Endothelial cell of umbilical vein (primary cell): ENCODE data around the gene CRYAB. TPM values are rescaled to one million over a fixed set of nuclear protein-coding genes. Genes with fewer than 3 reads are reported as not detected.

Source experiments
- BruUV-seq: library from RNA; stranded (reverse); fragments of 400-500 nt; replicated peaks from 2 replicates; lab custom pipeline; 2021; lab: Mats Ljungman, UMichigan
- CTCF ChIA-PET: fragments of 300-600, 350-600 bp; sonication (Branson Sonifier 250); formaldehyde crosslinking; loops from one replicate; lab custom pipeline; 2021; ENCODE audit warnings: antibody characterized with exemption, inconsistent platforms; lab: Charles Lee
- POLR2A ChIA-PET: fragments of 300-600, 350-600 bp; sonication (Branson Sonifier 250); formaldehyde crosslinking; loops from one replicate; lab custom pipeline; 2021; ENCODE audit warnings: antibody characterized with exemption, inconsistent platforms; lab: Charles Lee
- DNase-seq: peaks from one replicate; pipeline ENCODE4 v3.0.0-alpha.2; 2011; ENCODE audit warnings: low read depth, low spot score
- FAIRE-seq: peaks from 2 replicates; lab custom pipeline; 2011; peaks lifted over from hg19 to GRCh38; lab: Jason Lieb, UNC
- H2AFZ ChIP-seq: 2 replicates; pipeline ENCODE4 v1.6.0; 2012; ENCODE audit warnings: low read depth, low read length, control low read depth, inconsistent platforms
- H3K27ac ChIP-seq: 2 replicates; pipeline ENCODE4 v1.5.1; 2011; ENCODE audit warnings: low read depth, mild to moderate bottlenecking, control low read depth, low read length, moderate library complexity; ENCODE audit not compliant: insufficient read depth
- H3K27me3 ChIP-seq, 2 experiments: 2 replicates each; pipeline versions ENCODE4 v1.6.0 to v1.6.1; 2011; ENCODE audit warnings: low read length in 2 of 2, mixed read lengths in 1 of 2; ENCODE audit not compliant: control insufficient read depth in 2 of 2, insufficient read depth in 2 of 2
- H3K36me3 ChIP-seq, 2 experiments: 2 replicates in 1 of 2; 3 replicates in 1 of 2; pipeline ENCODE4 v1.5.1; 2011; ENCODE audit warnings: low read length in 2 of 2, mild to moderate bottlenecking in 1 of 2, moderate library complexity in 1 of 2; ENCODE audit not compliant: control insufficient read depth in 2 of 2, insufficient read depth in 2 of 2; ENCODE audit errors: extremely low read depth in 1 of 2
- H3K4me1 ChIP-seq: 3 replicates; pipeline ENCODE4 v1.5.1; 2011; ENCODE audit warnings: mild to moderate bottlenecking, low read length; ENCODE audit not compliant: control insufficient read depth, insufficient read depth; ENCODE audit errors: extremely low read depth
- H3K4me2 ChIP-seq: 2 replicates; pipeline ENCODE4 v1.6.1; 2011; ENCODE audit warnings: low read length, control low read depth, mixed read lengths; ENCODE audit not compliant: insufficient read depth
- H3K4me3 ChIP-seq, 3 experiments: fragments of 200-600 bp in 1 of 3; sonication (generic), shearing (Covaris generic) in 1 of 3; replicated peaks in 1 of 3; 2 replicates each; pipeline ENCODE4 v1.5.1; 2011 to 2016; ENCODE audit warnings: control low read depth in 3 of 3, low read length in 3 of 3, mild to moderate bottlenecking in 2 of 3, inconsistent platforms in 1 of 3, low read depth in 1 of 3, moderate library complexity in 1 of 3; ENCODE audit not compliant: insufficient read depth in 1 of 3
- H3K79me2 ChIP-seq: 2 replicates; pipeline ENCODE4 v1.6.0; 2012; ENCODE audit warnings: low read length, inconsistent platforms; ENCODE audit not compliant: control insufficient read depth, insufficient read depth
- H3K9ac ChIP-seq: replicated peaks from 2 replicates; pipeline ENCODE3; 2011; ENCODE audit warnings: low read length, control low read depth; ENCODE audit not compliant: insufficient read depth; ENCODE audit errors: extremely low read depth
- H3K9me1 ChIP-seq: replicated peaks from 3 replicates; pipeline ENCODE4 v1.6.0; 2011; ENCODE audit warnings: mild to moderate bottlenecking, low read length; ENCODE audit not compliant: control insufficient read depth, insufficient read depth; ENCODE audit errors: extremely low read depth
- H3K9me3 ChIP-seq: replicated peaks from 2 replicates; pipeline ENCODE4 v1.5.1; 2012; ENCODE audit warnings: low read length, inconsistent platforms; ENCODE audit not compliant: control insufficient read depth, insufficient read depth
- H4K20me1 ChIP-seq: replicated peaks from 2 replicates; pipeline ENCODE3; 2011; ENCODE audit warnings: mild to moderate bottlenecking, low read length; ENCODE audit not compliant: control insufficient read depth, insufficient read depth; ENCODE audit errors: extremely low read depth
- EZH2 ChIP-seq: IDR thresholded peaks from 2 replicates; pipeline ENCODE4 v1.6.1; 2012; ENCODE audit warnings: borderline replicate concordance, low read depth, mild to moderate bottlenecking, moderate library complexity, low read length, inconsistent platforms; ENCODE audit not compliant: severe bottlenecking
- FOS ChIP-seq: IDR thresholded peaks from 2 replicates; pipeline ENCODE4 v1.6.1; 2011; ENCODE audit warnings: mild to moderate bottlenecking, low read length, moderate library complexity, borderline replicate concordance; ENCODE audit not compliant: insufficient read depth
- GATA2 ChIP-seq: IDR thresholded peaks from 2 replicates; pipeline ENCODE4 v1.7.0; 2011; ENCODE audit warnings: low read depth, mild to moderate bottlenecking, moderate library complexity, mixed read lengths, low read length; ENCODE audit not compliant: insufficient read length, insufficient read depth
- JUN ChIP-seq: IDR thresholded peaks from 2 replicates; pipeline ENCODE4 v1.6.1; 2011; ENCODE audit warnings: borderline replicate concordance, low read depth; ENCODE audit not compliant: insufficient read length, insufficient read depth
- MYC ChIP-seq: IDR thresholded peaks from one replicate; pipeline ENCODE4 v1.6.1; 2011; ENCODE audit warnings: mild to moderate bottlenecking, low read depth, low read length
- POLR2A ChIP-seq: IDR thresholded peaks from 2 replicates; pipeline ENCODE4 v1.6.1; 2012; ENCODE audit warnings: low read depth, mild to moderate bottlenecking, control low read depth, low read length
- POLR2AphosphoS5 ChIP-seq: IDR thresholded peaks from 2 replicates; pipeline ENCODE4 v1.6.1; 2012; ENCODE audit warnings: low read depth, mild to moderate bottlenecking, control low read depth, low read length, moderate library complexity; ENCODE audit not compliant: insufficient read depth
- dilution Hi-C: fragments of 300-500 bp; cut with MboI; formaldehyde crosslinking; loops from one replicate; pipeline ENCODE4 v1.15.0; 2019; ENCODE audit warnings: low sequenced_read_pairs; ENCODE audit not compliant: extremely low pct_ligation_motif_present
- intact Hi-C: fragments of 100-400 bp; cut with micrococcal nuclease; formaldehyde crosslinking; loops from one replicate; pipeline ENCODE4 v1.10.0; 2022
- polyA plus RNA-seq, 4 experiments: library from polyadenylated mRNA; depleted of rRNA in 3 of 4; stranded (reverse) in 3 of 4; unstranded in 1 of 4; fragments of >200 nt; gene quantifications; 2 replicates each; pipeline versions ENCODE4 v1.2.1 to v1.2.3, GENCODE V29; 2011 to 2012; ENCODE audit warnings: missing spikeins in 1 of 4
- total RNA-seq: library from RNA; stranded (reverse); gene quantifications from 2 replicates; pipeline ENCODE4 v1.2.3, GENCODE V29; 2021
- TF ChIP-seq, protein P1 (sequence below), 2 donors: IDR thresholded peaks; 1 replicate in 1 of 2; 2 replicates in 1 of 2; pipeline ENCODE4 v1.5.1; 2011; ENCODE audit warnings: low read length in 2 of 2, mild to moderate bottlenecking in 2 of 2, moderate library complexity in 2 of 2, control low read depth in 1 of 2, inconsistent platforms in 1 of 2, low read depth in 1 of 2; ENCODE audit not compliant: insufficient read depth in 1 of 2; ENCODE audit errors: extremely low read depth in 1 of 2
- TF ChIP-seq, protein P2 (sequence below): IDR thresholded peaks from 2 replicates; pipeline ENCODE4 v1.6.1; 2011; ENCODE audit not compliant: insufficient read depth, insufficient read length

CRYAB gene
- total and polyA plus RNA-seq, 2 donors (not counting 3 experiments of a cell fraction or from before 2014, with no cell fraction given): 0.48 TPM; not detected in 1

DNA sequence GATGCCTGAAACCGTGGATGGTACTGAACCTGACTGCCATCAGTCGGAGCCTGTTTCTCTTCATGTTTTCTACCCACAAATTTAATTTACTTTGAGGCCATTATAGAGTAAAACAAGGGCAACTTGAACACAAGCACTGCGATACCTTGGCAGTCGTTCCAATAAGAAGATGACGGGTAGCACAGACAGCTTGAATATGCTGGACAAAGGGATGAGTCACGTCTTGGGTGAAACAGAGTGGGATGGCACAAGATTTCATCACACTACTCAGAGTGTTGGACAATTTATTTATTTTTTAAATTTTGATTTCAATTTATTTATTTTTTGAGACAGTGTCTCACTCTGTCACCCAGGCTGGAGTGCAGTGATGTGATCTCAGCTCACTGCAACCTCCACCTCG is 31.3 kb upstream of the CRYAB start:
- TF ChIP-seq JUN (no peak), POLR2A (no peak), GATA2 (no peak), POLR2AphosphoS5 (no peak), EZH2 (no peak), MYC (no peak), FOS (no peak)
- TF ChIP-seq, protein P1, sequence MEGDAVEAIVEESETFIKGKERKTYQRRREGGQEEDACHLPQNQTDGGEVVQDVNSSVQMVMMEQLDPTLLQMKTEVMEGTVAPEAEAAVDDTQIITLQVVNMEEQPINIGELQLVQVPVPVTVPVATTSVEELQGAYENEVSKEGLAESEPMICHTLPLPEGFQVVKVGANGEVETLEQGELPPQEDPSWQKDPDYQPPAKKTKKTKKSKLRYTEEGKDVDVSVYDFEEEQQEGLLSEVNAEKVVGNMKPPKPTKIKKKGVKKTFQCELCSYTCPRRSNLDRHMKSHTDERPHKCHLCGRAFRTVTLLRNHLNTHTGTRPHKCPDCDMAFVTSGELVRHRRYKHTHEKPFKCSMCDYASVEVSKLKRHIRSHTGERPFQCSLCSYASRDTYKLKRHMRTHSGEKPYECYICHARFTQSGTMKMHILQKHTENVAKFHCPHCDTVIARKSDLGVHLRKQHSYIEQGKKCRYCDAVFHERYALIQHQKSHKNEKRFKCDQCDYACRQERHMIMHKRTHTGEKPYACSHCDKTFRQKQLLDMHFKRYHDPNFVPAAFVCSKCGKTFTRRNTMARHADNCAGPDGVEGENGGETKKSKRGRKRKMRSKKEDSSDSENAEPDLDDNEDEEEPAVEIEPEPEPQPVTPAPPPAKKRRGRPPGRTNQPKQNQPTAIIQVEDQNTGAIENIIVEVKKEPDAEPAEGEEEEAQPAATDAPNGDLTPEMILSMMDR (IDR thresholded peaks at IDR 0.05; ENCODE audit: extremely low read depth in 1 of 2, insufficient read depth in 1 of 2, low read depth in 1 of 2, low read length in 2 of 2): no peak
- TF ChIP-seq, protein P2, sequence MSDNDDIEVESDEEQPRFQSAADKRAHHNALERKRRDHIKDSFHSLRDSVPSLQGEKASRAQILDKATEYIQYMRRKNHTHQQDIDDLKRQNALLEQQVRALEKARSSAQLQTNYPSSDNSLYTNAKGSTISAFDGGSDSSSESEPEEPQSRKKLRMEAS: no peak
- dilution Hi-C loops (no loop called here), intact Hi-C loops (no loop called here)
- FAIRE-seq (no peak), DNase-seq (no peak)
- Histone ChIP-seq H3K79me2 (peaks cover 19% of the 10 kb centered on the region), H3K4me3 (no peak overlapping the region), H3K27me3 (no peaks in the 10 kb centered on the region), H3K27ac (peak overlapping the region; percentile 35), H3K9ac (no peak overlapping the region), H3K9me1 (no peaks in the 10 kb centered on the region), H3K9me3 (no peaks in the 10 kb centered on the region), H3K36me3 (no peaks in the 10 kb centered on the region), H4K20me1 (no peaks in the 10 kb centered on the region), H3K4me2 (no peak overlapping the region), H3K4me1 (peaks cover 62% of the 10 kb centered on the region), H2AFZ (no peak overlapping the region)
- no TSS peak for BruUV-seq
- ChIA-PET CTCF (interaction anchor here (0.7 to 3.9 kb wide), 6 partner anchors 11 to 852 kb away, joined by 3 to 14 read pairs (median 5); no protein-coding TSS in a partner anchor), POLR2A (no interaction called here)
